ENCODE data around the gene MYBPC2.

DNA sequence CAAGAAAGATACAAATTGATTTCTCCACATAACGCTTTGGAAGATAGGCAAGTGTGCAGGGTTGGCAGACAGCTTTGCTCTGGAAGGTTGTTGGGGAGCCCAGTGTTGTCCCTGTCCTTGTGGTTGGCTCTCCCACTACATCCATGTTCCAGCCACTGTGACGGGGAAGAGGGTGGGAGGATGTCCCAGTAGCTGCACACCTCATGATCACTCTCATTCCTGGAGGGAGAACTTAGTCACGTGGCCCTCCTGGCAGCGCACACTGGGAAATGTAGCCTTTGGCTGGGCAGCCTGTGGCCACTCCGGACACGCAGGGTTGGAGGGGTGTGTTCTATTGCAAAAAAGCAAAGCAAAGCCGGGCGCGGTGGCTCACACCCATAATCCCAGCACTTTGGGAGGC is 38.7 kb upstream of the MYBPC2 start:
- TF ChIP-seq, protein P1, sequence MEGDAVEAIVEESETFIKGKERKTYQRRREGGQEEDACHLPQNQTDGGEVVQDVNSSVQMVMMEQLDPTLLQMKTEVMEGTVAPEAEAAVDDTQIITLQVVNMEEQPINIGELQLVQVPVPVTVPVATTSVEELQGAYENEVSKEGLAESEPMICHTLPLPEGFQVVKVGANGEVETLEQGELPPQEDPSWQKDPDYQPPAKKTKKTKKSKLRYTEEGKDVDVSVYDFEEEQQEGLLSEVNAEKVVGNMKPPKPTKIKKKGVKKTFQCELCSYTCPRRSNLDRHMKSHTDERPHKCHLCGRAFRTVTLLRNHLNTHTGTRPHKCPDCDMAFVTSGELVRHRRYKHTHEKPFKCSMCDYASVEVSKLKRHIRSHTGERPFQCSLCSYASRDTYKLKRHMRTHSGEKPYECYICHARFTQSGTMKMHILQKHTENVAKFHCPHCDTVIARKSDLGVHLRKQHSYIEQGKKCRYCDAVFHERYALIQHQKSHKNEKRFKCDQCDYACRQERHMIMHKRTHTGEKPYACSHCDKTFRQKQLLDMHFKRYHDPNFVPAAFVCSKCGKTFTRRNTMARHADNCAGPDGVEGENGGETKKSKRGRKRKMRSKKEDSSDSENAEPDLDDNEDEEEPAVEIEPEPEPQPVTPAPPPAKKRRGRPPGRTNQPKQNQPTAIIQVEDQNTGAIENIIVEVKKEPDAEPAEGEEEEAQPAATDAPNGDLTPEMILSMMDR (IDR thresholded peaks at IDR 0.05): no peak
- TF ChIP-seq POLR2AphosphoS5 (IDR thresholded peaks at IDR 0.05): no peak
- TF ChIP-seq POLR2A (IDR thresholded peaks at IDR 0.05): no peak
- TF ChIP-seq EP300 (IDR thresholded peaks at IDR 0.05): no peak

Data from gastroesophageal sphincter (tissue), 3 donors.